GM12891 (cell line): ENCODE results near the gene NLGN1.

Experiments used
- POLR2A ChIP-seq: IDR thresholded peaks from 2 replicates; pipeline ENCODE4 v1.6.1; 2011; ENCODE audit warnings: low read depth, low read length, control low read depth
- POLR2AphosphoS5 ChIP-seq: IDR thresholded peaks from 2 replicates; pipeline ENCODE4 v1.6.1; 2011; ENCODE audit warnings: low read depth, low read length, control low read depth

DNA sequence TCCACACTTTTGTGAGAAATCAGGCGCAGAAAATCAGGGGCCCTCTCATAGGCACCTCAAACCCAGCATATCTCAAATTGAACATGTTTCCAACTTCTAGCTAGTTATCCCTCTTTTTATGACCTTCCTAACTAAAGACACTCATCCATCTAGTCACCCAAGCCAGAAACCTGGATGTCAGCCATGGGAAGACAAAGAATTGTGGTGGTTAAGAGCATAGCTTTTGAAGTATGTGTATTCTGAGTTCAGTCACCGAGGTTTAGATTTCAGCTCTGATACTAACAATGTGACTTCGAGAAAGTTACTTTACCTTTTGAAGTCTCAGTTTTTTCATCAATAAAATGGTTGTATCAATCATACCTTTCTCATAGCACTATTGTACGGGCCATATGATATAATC, 495.5 kb downstream of the NLGN1 start:
- TF ChIP-seq POLR2AphosphoS5 (no peak), POLR2A (no peak)
